RWPE1 (cell line): ENCODE measurements around the gene KLHDC7B.

Source experiments
- CTCF ChIA-PET: fragments of 350-600 bp; sonication (Branson Sonifier 250); formaldehyde crosslinking; extraction: SDS; loops from one replicate; lab custom pipeline; 2021; lab: Yijun Ruan, JAX
- POLR2A ChIA-PET: fragments of 400-600 bp; formaldehyde crosslinking; extraction: SDS; loops from one replicate; lab custom pipeline; 2020; ENCODE audit warnings: antibody characterized with exemption; ENCODE audit not compliant: low non-redundant PET; lab: Yijun Ruan, JAX
- DNase-seq: peaks from one replicate; pipeline ENCODE4 v3.0.0; 2012; ENCODE audit warnings: low spot score
- H3K27ac ChIP-seq: fragments of 450-650 bp; 2 replicates; pipeline ENCODE4 v1.5.1; 2017
- CTCF ChIP-seq: fragments of 450-650 bp; conservative IDR thresholded peaks from 2 replicates; pipeline ENCODE4 v1.5.1; 2017; ENCODE audit warnings: low read depth, mild to moderate bottlenecking

Gene KLHDC7B

GRCh38 chr22:50525104-50525857 lies 20.4 kb upstream of the KLHDC7B start, which contains the start of gene SCO2:
TSS of gene SCO2 (minus strand) at chr22:50525598. CDS start at chr22:50524411, 1,187 bp downstream.
- POLR2A ChIA-PET: interaction anchor here (0.6 to 1.5 kb wide), 3 partner anchors 18 to 171 kb away, joined by 3 to 7 read pairs (median 5); partner anchors contain the start of genes LMF2, NCAPH2 and SYCE3

GRCh38 chr22:50525858-50526107 lies 19.9 kb upstream of the KLHDC7B start:
- POLR2A ChIA-PET: interaction anchor here (0.6 to 1.5 kb wide), 3 partner anchors 18 to 171 kb away, joined by 3 to 7 read pairs (median 5); partner anchors contain the start of genes LMF2, NCAPH2 and SYCE3
- no peak for DNase-seq
- no peak for TF ChIP-seq CTCF
- CTCF ChIA-PET: interaction anchor here (0.5 to 1.4 kb wide), 7 partner anchors 19 to 95 kb away, joined by 3 to 5 read pairs (median 3); partner anchors contain the start of gene SYCE3
- peak overlapping the region; percentile 97 for H3K27ac ChIP-seq

More at GRCh38 chr22:50525104-50525857, 20.4 kb upstream of the KLHDC7B start, which contains the start of gene SCO2:
- DNase-seq: peak; percentile 95
- peak within 1 kb of the TSS; percentile 97 for H3K27ac ChIP-seq
- CTCF ChIA-PET: interaction anchor here (0.5 to 1.4 kb wide), 7 partner anchors 19 to 96 kb away, joined by 3 to 5 read pairs (median 3); partner anchors contain the start of gene SYCE3
- TF ChIP-seq CTCF: no peak

- no peak for DNase-seq
- ChIA-PET POLR2A (interaction anchor here (0.6 to 1.5 kb wide), 3 partner anchors 36 to 170 kb away, joined by 3 to 12 read pairs (median 7); partner anchors contain the start of gene SYCE3), CTCF (interaction anchor here (0.5 to 1.4 kb wide), 7 partner anchors 18 to 95 kb away, joined by 3 to 5 read pairs (median 3); partner anchors contain the start of gene SYCE3)
- peak overlapping the region; percentile 97 for H3K27ac ChIP-seq
- peak; percentile 73 for TF ChIP-seq CTCF
These were observed 19.4 kb upstream of the KLHDC7B start for GRCh38 chr22:50526108-50526833.

- POLR2A ChIA-PET: interaction anchor here (0.6 to 1.0 kb wide), 3 partner anchors 11 to 36 kb away, joined by 4 to 12 read pairs (median 9); partner anchors contain the start of gene SYCE3
- CTCF ChIA-PET: interaction anchor here (0.7 kb wide), 1 partner anchor 35 kb away, joined by 3 read pairs; the partner anchor contains the start of gene SYCE3
- no peak for TF ChIP-seq CTCF
- H3K27ac ChIP-seq: peak overlapping the region; percentile 97
- no peak for DNase-seq
These were observed 18.6 kb upstream of the KLHDC7B start for GRCh38 chr22:50526834-50527801.

GRCh38 chr22:50527921-50528681 lies 17.6 kb upstream of the KLHDC7B start:
- CTCF ChIA-PET: no interaction called here

More at GRCh38 chr22:50527921-50528681, 17.6 kb upstream of the KLHDC7B start:
- POLR2A ChIA-PET: interaction anchor here (0.9 kb wide), 1 partner anchor 35 kb away, joined by 3 read pairs; the partner anchor contains the start of gene SYCE3
- peak overlapping the region; percentile 97 for H3K27ac ChIP-seq
- DNase-seq: no peak
- no peak for TF ChIP-seq CTCF
